Cortex of kidney (tissue), 1 donor: ENCODE data around the gene ANKS1B.
"Not testable (repeated sequence)": the region's sequence is repeated elsewhere in the genome, so short reads cannot be mapped to it uniquely, and the experiment has no call there.

Experiments
- DNase-seq: peaks from one replicate; lab custom pipeline; 2025; lab: John Stamatoyannopoulos, UW

ANKS1B gene

GRCh38 chr12:99056186-99056585 is 928.5 kb downstream of the ANKS1B start:
- no peak for DNase-seq

GRCh38 chr12:99055299-99055698 is 929.4 kb downstream of the ANKS1B start:
- DNase-seq: no peak

GRCh38 chr12:99054601-99055128 is 930.1 kb downstream of the ANKS1B start:
- DNase-seq: no peak

- DNase-seq: no peak
Measured at GRCh38 chr12:99053616-99054362, 930.9 kb downstream of the ANKS1B start.

GRCh38 chr12:99049774-99050173 is 935.0 kb downstream of the ANKS1B start:
- DNase-seq: no peak

GRCh38 chr12:99045158-99045557 is 939.6 kb downstream of the ANKS1B start:
- DNase-seq: no peak

- DNase-seq: no peak
Measured at GRCh38 chr12:99043319-99043914, 941.3 kb downstream of the ANKS1B start.

GRCh38 chr12:99042226-99042625 is 942.5 kb downstream of the ANKS1B start:
- no peak for DNase-seq

- DNase-seq: no peak
Measured at GRCh38 chr12:99039367-99040120, 945.2 kb downstream of the ANKS1B start.

- no peak for DNase-seq
Measured at GRCh38 chr12:99036566-99036965, 948.2 kb downstream of the ANKS1B start.

GRCh38 chr12:99035803-99036202 is 948.9 kb downstream of the ANKS1B start:
- DNase-seq: no peak

GRCh38 chr12:99034201-99034600 is 950.5 kb downstream of the ANKS1B start:
- DNase-seq: not testable (repeated sequence)

GRCh38 chr12:99029511-99030271 is 955.0 kb downstream of the ANKS1B start:
- no peak for DNase-seq

- DNase-seq: no peak
Measured at GRCh38 chr12:99027461-99027860, 957.3 kb downstream of the ANKS1B start.

GRCh38 chr12:99027055-99027393 is 957.7 kb downstream of the ANKS1B start:
- no peak for DNase-seq

GRCh38 chr12:99026332-99027054 is 958.2 kb downstream of the ANKS1B start:
- no peak for DNase-seq

- DNase-seq: no peak
Measured at GRCh38 chr12:99024870-99025269, 959.9 kb downstream of the ANKS1B start.

GRCh38 chr12:99024191-99024590 is 960.5 kb downstream of the ANKS1B start:
- no peak for DNase-seq

- no peak for DNase-seq
Measured at GRCh38 chr12:99020871-99021270, 963.9 kb downstream of the ANKS1B start.

GRCh38 chr12:99019798-99020197 is 964.9 kb downstream of the ANKS1B start:
- no peak for DNase-seq

GRCh38 chr12:99017971-99018370 is 966.8 kb downstream of the ANKS1B start:
- DNase-seq: no peak
